OCI-LY3 (cell line): Measurements from ENCODE around the gene ARID5B.

Experiments used
- H2AFZ ChIP-seq: fragments of 200-600, 300-600 bp; shearing (Covaris generic); 2 replicates; pipeline ENCODE4 v1.6.0; 2014; ENCODE audit warnings: antibody characterized with exemption, low read depth, low read length
- H3K27ac ChIP-seq: fragments of 200-600, 300-600 bp; sonication (generic); 2 replicates; pipeline ENCODE4 v1.5.1; 2014; ENCODE audit warnings: mild to moderate bottlenecking, low read length, moderate library complexity, mixed read lengths
- H3K27me3 ChIP-seq: fragments of 200-600, 300-600 bp; sonication (generic); 2 replicates; pipeline ENCODE4 v1.6.1; 2014; ENCODE audit warnings: low read depth, low read length, mixed read lengths
- H3K36me3 ChIP-seq: fragments of 200-600, 300-600 bp; sonication (generic); replicated peaks from 2 replicates; pipeline ENCODE3; 2014; ENCODE audit warnings: low read depth, low read length, mixed read lengths
- H3K4me1 ChIP-seq: fragments of 300-600, 200-600 bp; sonication (generic); 2 replicates; pipeline ENCODE4 v1.6.1; 2014; ENCODE audit warnings: low read length, mixed read lengths
- H3K4me2 ChIP-seq: fragments of 200-600, 300-600 bp; sonication (generic); 2 replicates; pipeline ENCODE4 v1.6.1; 2014; ENCODE audit warnings: low read length, mixed read lengths
- H3K4me3 ChIP-seq: fragments of 300-600, 200-600 bp; sonication (generic); 2 replicates; pipeline ENCODE4 v1.5.1; 2014; ENCODE audit warnings: antibody characterized with exemption, mild to moderate bottlenecking, low read length, moderate library complexity
- H3K79me2 ChIP-seq: fragments of 300-600, 200-600 bp; shearing (Covaris generic); 2 replicates; pipeline ENCODE4 v1.6.1; 2014; ENCODE audit warnings: mild to moderate bottlenecking, low read length, mixed read lengths
- H3K9ac ChIP-seq: fragments of 300-600, 200-600 bp; shearing (Covaris generic); 2 replicates; pipeline ENCODE4 v1.6.0; 2014; ENCODE audit warnings: mild to moderate bottlenecking, low read length, moderate library complexity
- H3K9me3 ChIP-seq: fragments of 200-600, 300-600 bp; shearing (Covaris generic); 2 replicates; pipeline ENCODE4 v1.6.1; 2014; ENCODE audit warnings: low read length, mixed read lengths; ENCODE audit not compliant: insufficient read depth
- H4K20me1 ChIP-seq: fragments of 200-600, 300-600 bp; sonication (generic); 2 replicates; pipeline ENCODE4 v1.6.1; 2016; ENCODE audit warnings: low read length, mixed read lengths; ENCODE audit not compliant: insufficient read depth
- EZH2phosphoT487 ChIP-seq: fragments of 200-600 bp; shearing (Covaris generic); IDR thresholded peaks from 2 replicates; pipeline ENCODE4 v1.6.1; 2018; ENCODE audit warnings: antibody characterized with exemption, mixed run types, low read depth
- TF ChIP-seq, protein P1 (sequence below): fragments of 200-600, 300-600 bp; sonication (generic); IDR thresholded peaks from 2 replicates; pipeline ENCODE4 v1.5.1; 2014; ENCODE audit warnings: antibody characterized with exemption, low read length, low read depth

The ARID5B gene

DNA sequence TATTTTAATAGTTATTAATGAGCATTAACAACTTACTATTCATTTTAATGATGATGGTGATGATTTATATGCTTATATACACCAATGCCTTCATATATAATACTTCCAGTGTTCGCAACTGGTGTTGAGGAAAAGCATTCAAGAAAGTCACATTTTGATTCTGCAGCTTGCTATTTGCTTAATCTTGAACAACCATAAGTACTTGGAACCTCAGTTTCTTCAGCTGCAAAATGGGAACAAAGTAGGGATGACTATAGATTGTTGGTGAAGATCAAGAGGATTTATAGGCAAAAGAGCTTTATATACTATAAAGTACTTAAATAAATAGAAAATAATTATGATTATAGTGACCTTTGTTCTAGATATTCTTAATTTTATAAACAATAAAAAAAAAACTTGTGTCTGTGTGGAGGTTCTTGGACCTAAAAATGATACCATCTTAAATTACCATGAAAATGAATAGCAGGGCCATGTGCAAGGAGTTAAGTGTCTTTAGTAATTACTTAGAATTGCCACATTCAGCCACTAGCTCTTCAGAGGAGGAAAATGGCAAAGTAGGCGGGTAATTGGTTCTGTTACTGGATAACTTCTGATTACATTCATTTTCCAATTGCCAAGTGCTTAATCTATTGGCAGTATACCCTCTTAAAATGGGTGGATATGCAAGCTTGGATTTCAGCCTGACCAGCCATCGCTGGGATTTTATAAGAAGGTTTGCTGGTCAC, 4.5 kb downstream of the ARID5B start:
- H2AFZ ChIP-seq: no peak overlapping the region
- H3K4me1 ChIP-seq: peaks cover 17% of the 10 kb centered on the region
- no peak overlapping the region for H3K4me2 ChIP-seq
- H3K79me2 ChIP-seq: peaks cover 19% of the 10 kb centered on the region
- no peaks in the 10 kb centered on the region for H3K27me3 ChIP-seq
- no peaks in the 10 kb centered on the region for H4K20me1 ChIP-seq
- no peak for TF ChIP-seq EZH2phosphoT487
- TF ChIP-seq, protein P1, sequence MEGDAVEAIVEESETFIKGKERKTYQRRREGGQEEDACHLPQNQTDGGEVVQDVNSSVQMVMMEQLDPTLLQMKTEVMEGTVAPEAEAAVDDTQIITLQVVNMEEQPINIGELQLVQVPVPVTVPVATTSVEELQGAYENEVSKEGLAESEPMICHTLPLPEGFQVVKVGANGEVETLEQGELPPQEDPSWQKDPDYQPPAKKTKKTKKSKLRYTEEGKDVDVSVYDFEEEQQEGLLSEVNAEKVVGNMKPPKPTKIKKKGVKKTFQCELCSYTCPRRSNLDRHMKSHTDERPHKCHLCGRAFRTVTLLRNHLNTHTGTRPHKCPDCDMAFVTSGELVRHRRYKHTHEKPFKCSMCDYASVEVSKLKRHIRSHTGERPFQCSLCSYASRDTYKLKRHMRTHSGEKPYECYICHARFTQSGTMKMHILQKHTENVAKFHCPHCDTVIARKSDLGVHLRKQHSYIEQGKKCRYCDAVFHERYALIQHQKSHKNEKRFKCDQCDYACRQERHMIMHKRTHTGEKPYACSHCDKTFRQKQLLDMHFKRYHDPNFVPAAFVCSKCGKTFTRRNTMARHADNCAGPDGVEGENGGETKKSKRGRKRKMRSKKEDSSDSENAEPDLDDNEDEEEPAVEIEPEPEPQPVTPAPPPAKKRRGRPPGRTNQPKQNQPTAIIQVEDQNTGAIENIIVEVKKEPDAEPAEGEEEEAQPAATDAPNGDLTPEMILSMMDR: no peak
- no peaks in the 10 kb centered on the region for H3K36me3 ChIP-seq
- no peak overlapping the region for H3K4me3 ChIP-seq
- H3K9me3 ChIP-seq: no peaks in the 10 kb centered on the region
- H3K27ac ChIP-seq: no peak overlapping the region
- H3K9ac ChIP-seq: no peak overlapping the region

GRCh38 chr10:61906562-61906901, 5.0 kb downstream of the ARID5B start:
- H3K4me1 ChIP-seq: peaks cover 17% of the 10 kb centered on the region
- H3K36me3 ChIP-seq: no peaks in the 10 kb centered on the region
- TF ChIP-seq EZH2phosphoT487: no peak
- TF ChIP-seq, protein P1: no peak
- H3K9me3 ChIP-seq: no peaks in the 10 kb centered on the region
- no peak overlapping the region for H3K4me2 ChIP-seq
- no peak overlapping the region for H2AFZ ChIP-seq
- H3K27ac ChIP-seq: no peak overlapping the region
- no peak overlapping the region for H3K9ac ChIP-seq
- no peak overlapping the region for H3K4me3 ChIP-seq
- no peaks in the 10 kb centered on the region for H3K27me3 ChIP-seq
- H4K20me1 ChIP-seq: no peaks in the 10 kb centered on the region
- H3K79me2 ChIP-seq: peaks cover 18% of the 10 kb centered on the region

DNA sequence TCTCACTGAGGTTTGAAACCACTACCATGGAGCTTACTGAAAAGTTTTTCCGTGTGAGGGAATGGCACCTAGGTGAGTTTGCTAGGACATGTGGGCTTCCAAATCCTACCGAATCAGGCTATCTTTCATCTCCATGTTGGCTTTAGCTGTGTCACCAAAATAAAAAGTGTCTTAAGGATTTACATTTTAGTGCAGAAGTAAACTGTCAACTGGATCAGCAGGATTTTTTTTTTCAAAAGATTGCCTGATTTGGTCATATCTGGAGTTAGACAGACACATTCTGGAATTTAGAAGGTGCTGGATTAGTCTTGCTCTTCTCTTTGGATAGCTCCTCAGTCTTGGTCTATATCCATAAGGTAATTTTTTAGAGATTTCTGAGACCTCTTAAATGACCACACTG, 5.5 kb downstream of the ARID5B start:
- Histone ChIP-seq H3K4me2 (no peak overlapping the region), H3K36me3 (no peaks in the 10 kb centered on the region), H2AFZ (no peak overlapping the region), H3K9me3 (no peaks in the 10 kb centered on the region), H3K9ac (no peak overlapping the region), H3K4me3 (no peak overlapping the region), H4K20me1 (no peaks in the 10 kb centered on the region), H3K27ac (no peak overlapping the region), H3K27me3 (no peaks in the 10 kb centered on the region), H3K79me2 (peaks cover 13% of the 10 kb centered on the region), H3K4me1 (peaks cover 17% of the 10 kb centered on the region)
- no peak for TF ChIP-seq EZH2phosphoT487
- TF ChIP-seq, protein P1: no peak

- no peak overlapping the region for H2AFZ ChIP-seq
- H3K79me2 ChIP-seq: peaks cover 10% of the 10 kb centered on the region
- H3K4me1 ChIP-seq: peaks cover 17% of the 10 kb centered on the region
- H3K4me3 ChIP-seq: no peak overlapping the region
- no peak overlapping the region for H3K9ac ChIP-seq
- H4K20me1 ChIP-seq: no peaks in the 10 kb centered on the region
- no peak overlapping the region for H3K27ac ChIP-seq
- no peaks in the 10 kb centered on the region for H3K9me3 ChIP-seq
- no peak overlapping the region for H3K4me2 ChIP-seq
- H3K27me3 ChIP-seq: no peaks in the 10 kb centered on the region
- H3K36me3 ChIP-seq: no peaks in the 10 kb centered on the region
- TF ChIP-seq, protein P1: no peak
- TF ChIP-seq EZH2phosphoT487: no peak
Observed at GRCh38 chr10:61907587-61907986, 6.1 kb downstream of the ARID5B start.
